ENCODE measurements around the gene AHR.

GRCh38 chr7:17365775-17366174, 67.3 kb downstream of the AHR start:
- TF ChIP-seq EZH2 (IDR thresholded peaks at IDR 0.05; ENCODE audit: borderline replicate concordance) (no peak), CTCF (IDR thresholded peaks at IDR 0.05; ENCODE audit: poor library complexity) (no peak)
